Measurements from ENCODE around the gene BRIP1.

DNA sequence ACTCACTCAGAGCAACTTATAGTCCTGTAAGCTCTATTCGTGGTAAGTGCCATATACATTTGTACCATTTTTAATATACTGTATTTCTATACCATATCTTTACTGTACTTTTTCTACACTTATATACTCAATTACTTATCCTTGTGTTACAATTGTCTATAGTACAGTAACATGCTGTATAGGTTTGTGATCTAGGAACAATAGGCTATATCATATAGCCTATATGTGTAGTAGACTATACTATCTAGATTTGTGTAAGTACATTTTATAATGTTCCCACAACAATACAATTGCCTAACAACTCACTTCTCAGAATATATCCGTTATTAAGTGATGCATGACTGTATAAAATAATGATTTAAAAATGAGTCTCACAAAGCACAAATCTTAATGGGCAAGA is 149.0 kb downstream of the BRIP1 start:
- no peak for TF ChIP-seq CTCF (IDR thresholded peaks at IDR 0.05)
- no peak for TF ChIP-seq POLR2A (IDR thresholded peaks at IDR 0.05)

Measured in testis (tissue), 2 donors.